Duodenal mucosa (tissue), 2 donors: ENCODE data around the gene TUBA3E.
"Not testable (repeated sequence)": the region's sequence is repeated elsewhere in the genome, so short reads cannot be mapped to it uniquely, and the experiment has no call there.

Experiments
- H3K27ac ChIP-seq: one replicate; pipeline ENCODE4 v1.7.0; 2013; ENCODE audit warnings: low read depth, low read length
- H3K27me3 ChIP-seq, 2 donors: one replicate each; pipeline ENCODE4 v1.7.0; 2013; ENCODE audit warnings: low read length in 2 of 2, control low read depth in 1 of 2; ENCODE audit not compliant: insufficient read depth in 2 of 2, control insufficient read depth in 1 of 2
- H3K36me3 ChIP-seq, 2 donors: one replicate each; pipeline ENCODE4 v1.7.0; 2013; ENCODE audit warnings: low read length in 2 of 2, control low read depth in 1 of 2; ENCODE audit not compliant: insufficient read depth in 2 of 2, control insufficient read depth in 1 of 2
- H3K4me1 ChIP-seq, 2 donors: one replicate each; pipeline ENCODE4 v1.7.0; 2013; ENCODE audit warnings: low read length in 2 of 2, control low read depth in 1 of 2; ENCODE audit not compliant: insufficient read depth in 2 of 2, control insufficient read depth in 1 of 2
- H3K4me3 ChIP-seq, 2 donors: one replicate each; pipeline ENCODE4 v1.7.0; 2013; ENCODE audit warnings: low read length in 2 of 2, low read depth in 1 of 2
- H3K9ac ChIP-seq, 2 donors: one replicate each; pipeline ENCODE4 v1.7.0; 2013; ENCODE audit warnings: low read length in 2 of 2, low read depth in 1 of 2
- H3K9me3 ChIP-seq, 2 donors: one replicate each; pipeline ENCODE4 v1.7.0; 2013; ENCODE audit warnings: low read length in 2 of 2, control low read depth in 1 of 2; ENCODE audit not compliant: control insufficient read depth in 1 of 2

TUBA3E gene

DNA sequence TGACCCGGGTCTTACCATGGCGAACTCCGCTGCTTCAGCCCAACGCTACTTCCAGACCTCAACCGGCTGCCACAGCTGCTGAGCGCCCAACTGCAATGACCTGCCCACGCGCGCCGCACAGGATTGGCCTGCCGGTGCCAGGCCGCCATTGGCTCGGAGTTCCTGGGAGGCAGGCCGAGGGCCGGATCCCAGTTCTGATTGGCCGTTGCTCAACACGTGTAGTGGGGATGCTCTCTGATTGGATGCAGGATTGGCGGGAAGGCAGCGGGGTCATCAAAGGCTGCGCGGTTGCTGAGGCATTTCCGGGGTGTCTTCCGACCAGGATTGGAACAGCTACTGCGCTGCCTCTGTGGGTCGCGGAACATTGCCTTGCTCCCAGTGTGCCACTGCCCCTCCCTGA is at the start of gene TUBA3E:
TUBA3E (minus strand) TSS at position 97 of the 400 bp plus-strand sequence; CDS start at position 18, 79 bp downstream.
- H3K9me3 ChIP-seq, result no peaks in the 10 kb centered on the region
- no peak within 1 kb of the TSS for H3K27ac ChIP-seq
- no peaks in the 10 kb centered on the region for H3K36me3 ChIP-seq
- no peak within 1 kb of the TSS for H3K4me3 ChIP-seq
- no peaks in the 10 kb centered on the region for H3K4me1 ChIP-seq
- H3K27me3 ChIP-seq, result no peaks in the 10 kb centered on the region
- H3K9ac ChIP-seq, result no peak within 1 kb of the TSS

DNA sequence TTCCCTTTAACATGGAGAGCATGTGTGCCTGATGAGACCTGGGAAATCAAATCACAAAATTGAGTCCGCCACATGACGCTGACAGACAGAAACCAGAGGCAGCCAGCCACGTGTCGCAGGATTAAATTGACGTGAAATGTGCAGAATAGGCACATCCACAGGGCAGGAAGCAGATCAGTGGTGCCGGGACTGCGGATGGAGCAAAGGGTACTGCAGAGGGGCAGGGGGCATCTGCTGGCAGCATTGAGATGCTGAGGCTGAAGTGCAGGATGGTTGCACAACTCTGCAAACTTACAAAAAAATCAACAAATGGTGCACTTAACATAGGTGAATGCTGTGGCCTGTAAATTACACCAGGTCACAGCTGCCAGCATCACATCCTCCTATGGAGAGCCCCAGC is 48.2 kb upstream of the TUBA3E start:
- Histone ChIP-seq H3K9ac (no peak overlapping the region), H3K9me3 (no peaks in the 10 kb centered on the region), H3K4me1 (no peaks in the 10 kb centered on the region), H3K4me3 (no peak overlapping the region), H3K27me3 (peaks cover 0 to 7% of the 10 kb centered on the region in 2 donors), H3K27ac (no peak overlapping the region), H3K36me3 (no peaks in the 10 kb centered on the region)

DNA sequence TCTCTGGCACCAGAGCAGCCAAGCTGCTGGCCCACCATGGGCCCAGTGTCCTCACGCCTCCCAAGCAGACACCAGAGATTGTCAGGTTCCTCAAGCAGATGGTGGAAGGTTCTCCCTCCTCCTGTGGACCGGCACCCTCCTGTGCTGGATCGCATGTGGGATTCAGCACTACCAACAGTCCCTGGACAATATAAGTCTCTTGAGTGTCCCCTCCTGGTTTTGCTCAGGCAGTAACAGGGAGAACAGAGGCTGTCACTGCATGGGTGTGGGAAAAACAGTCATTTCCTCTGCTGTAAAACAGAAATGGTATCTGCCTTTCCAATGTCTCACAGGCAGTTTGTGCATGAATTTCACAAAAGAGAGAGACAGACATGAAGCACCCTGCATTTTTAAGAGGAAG is 47.7 kb upstream of the TUBA3E start:
- Histone ChIP-seq H3K36me3 (no peaks in the 10 kb centered on the region), H3K27me3 (peaks cover 0 to 6% of the 10 kb centered on the region in 2 donors), H3K9me3 (no peaks in the 10 kb centered on the region), H3K4me3 (no peak overlapping the region), H3K9ac (no peak overlapping the region), H3K27ac (no peak overlapping the region), H3K4me1 (no peaks in the 10 kb centered on the region)

DNA sequence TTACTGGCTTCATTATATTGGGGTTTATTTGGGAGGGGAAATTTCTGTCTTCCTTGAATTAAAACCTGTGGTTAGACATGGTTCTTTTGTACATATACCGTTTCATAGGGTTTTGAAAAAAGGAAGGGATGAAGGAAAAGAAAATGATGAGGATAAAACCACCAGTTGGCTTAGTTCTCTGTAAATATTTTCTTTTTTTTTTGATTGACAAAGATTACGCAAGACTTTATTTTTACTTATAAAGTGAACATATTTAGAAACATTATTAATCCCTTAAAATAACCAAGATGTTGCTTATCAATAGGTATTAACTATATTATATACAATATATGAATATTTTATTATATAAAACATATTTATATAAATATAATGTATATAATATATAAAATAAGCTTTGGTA is 45.1 kb upstream of the TUBA3E start:
- Histone ChIP-seq H3K9me3 (no peaks in the 10 kb centered on the region), H3K27ac (no peak overlapping the region), H3K36me3 (no peaks in the 10 kb centered on the region), H3K4me1 (no peaks in the 10 kb centered on the region), H3K4me3 (no peak overlapping the region), H3K27me3 (peaks cover 0 to 4% of the 10 kb centered on the region in 2 donors), H3K9ac (no peak overlapping the region)

DNA sequence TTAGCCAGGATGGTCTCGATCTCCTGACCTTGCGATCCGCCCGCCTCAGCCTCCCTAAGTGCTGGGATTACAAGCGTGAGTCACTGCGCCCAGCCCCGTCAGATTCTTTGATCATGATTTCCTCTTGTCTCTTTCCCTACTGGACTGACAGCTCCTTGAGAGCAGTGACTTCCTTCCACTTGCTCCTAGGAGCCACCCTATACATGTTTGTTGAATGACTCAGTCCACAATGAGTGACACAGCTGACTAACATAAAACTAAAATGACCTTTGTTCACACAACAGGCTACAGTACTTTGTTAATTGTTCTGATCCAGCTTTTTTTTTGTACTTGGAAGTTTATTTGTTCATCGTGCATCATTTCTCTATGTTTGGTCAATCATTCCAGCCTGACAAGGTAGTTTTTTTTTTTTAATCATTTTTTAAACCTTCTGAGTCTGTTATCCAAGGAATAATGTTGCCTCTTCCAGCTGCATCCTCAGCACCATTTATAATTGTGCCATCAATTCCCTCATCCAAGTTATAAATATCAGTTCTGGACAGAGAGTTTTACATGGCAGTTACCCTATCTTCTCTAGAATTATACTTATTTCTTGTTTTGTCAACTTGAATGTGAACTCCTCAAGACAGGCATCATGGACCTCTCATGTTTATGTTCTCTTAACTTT is 42.9 kb upstream of the TUBA3E start:
- Histone ChIP-seq H3K4me1 (no peaks in the 10 kb centered on the region), H3K36me3 (no peaks in the 10 kb centered on the region), H3K9ac (no peak overlapping the region), H3K4me3 (no peak overlapping the region), H3K27me3 (no peaks in the 10 kb centered on the region), H3K27ac (no peak overlapping the region), H3K9me3 (no peaks in the 10 kb centered on the region)

DNA sequence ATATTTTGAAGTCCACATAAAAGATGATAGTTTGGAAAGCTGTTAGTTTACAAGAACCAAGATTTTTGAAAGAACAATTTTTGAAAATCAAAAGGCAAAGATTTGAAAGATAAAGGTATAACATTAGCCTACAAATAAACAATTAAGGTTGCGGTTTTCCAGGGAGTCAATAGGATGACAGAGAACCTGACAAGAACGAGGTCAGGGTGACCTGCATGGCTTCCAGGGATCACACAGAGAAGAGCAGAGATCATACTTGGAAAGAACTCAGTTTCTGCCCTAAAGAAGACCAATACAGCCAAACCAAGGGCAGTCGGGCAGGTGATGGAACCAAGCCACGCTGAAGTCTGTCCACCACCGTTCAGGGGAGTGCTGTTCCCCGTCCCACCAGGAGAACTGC is 41.3 kb upstream of the TUBA3E start:
- H3K9me3 ChIP-seq, H3K36me3 ChIP-seq, H3K4me1 ChIP-seq, H3K27ac ChIP-seq, H3K9ac ChIP-seq, H3K27me3 ChIP-seq, H3K4me3 ChIP-seq: not testable (repeated sequence)

DNA sequence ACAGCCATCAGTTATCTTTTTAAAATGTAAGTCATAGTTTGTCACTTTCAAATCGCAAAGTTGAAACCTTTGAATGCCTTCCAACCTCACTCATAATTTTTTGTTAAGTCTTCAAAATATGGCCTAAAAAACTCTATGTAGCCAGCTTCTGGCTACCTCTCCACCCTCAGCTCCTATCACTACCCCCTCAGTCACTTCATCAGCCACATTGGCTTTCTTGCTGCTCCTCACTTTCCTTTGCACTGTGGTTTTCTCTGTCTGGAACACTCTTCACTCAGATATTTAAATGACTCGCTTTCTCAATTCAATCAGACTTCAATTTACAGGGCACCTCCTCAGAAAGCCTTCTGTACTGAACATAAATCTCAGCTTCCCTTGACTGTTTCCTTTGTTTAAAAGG is 34.8 kb upstream of the TUBA3E start:
- not testable (repeated sequence) for H3K9me3 ChIP-seq, H3K36me3 ChIP-seq, H3K4me3 ChIP-seq, H3K27me3 ChIP-seq, H3K27ac ChIP-seq, H3K9ac ChIP-seq, H3K4me1 ChIP-seq

DNA sequence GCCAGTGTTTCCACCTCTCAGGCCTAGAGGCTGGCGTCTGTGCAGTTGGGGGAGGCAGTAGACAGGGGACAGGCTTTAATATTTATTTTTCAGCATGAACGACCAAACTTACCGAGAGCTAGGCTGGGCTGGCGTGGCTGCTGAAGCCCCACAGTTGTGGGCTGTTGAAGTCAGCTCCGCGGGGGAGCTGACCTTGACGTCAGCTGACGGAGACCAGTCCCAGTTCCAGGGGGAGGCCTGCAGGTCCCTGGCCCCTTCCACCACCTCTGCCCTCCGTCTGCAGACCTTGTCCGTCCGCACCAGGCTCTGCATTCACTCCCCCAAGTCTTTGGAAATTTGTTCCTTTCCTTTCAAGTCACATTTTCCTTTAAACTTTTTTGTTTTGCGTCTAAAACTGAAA is 33.4 kb upstream of the TUBA3E start:
- Histone ChIP-seq H3K9ac (no peak overlapping the region), H3K4me3 (no peak overlapping the region), H3K9me3 (no peaks in the 10 kb centered on the region), H3K27ac (no peak overlapping the region), H3K36me3 (no peaks in the 10 kb centered on the region), H3K4me1 (no peaks in the 10 kb centered on the region), H3K27me3 (no peaks in the 10 kb centered on the region)

DNA sequence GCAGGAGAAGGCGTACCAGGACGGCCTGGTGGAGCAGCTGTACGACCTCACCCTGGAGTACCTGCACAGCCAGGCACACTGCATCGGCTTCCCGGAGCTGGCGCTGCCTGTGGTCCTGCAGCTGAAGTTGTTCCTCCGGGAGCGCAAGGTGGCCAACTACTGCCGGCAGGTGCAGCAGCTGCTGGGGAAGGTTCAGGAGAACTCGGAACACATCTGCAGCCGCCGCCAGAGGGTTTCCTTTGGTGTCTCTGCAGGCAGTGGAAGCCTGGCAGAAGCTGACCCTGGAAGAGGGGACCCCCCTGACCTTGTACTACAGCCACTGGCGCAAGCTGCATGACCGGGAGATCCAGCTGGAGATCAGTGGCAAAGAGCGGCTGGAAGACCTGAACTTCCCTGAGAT is 32.7 kb upstream of the TUBA3E start:
- not testable (repeated sequence) for H3K27me3 ChIP-seq, H3K9ac ChIP-seq, H3K4me3 ChIP-seq, H3K27ac ChIP-seq, H3K4me1 ChIP-seq, H3K36me3 ChIP-seq, H3K9me3 ChIP-seq

DNA sequence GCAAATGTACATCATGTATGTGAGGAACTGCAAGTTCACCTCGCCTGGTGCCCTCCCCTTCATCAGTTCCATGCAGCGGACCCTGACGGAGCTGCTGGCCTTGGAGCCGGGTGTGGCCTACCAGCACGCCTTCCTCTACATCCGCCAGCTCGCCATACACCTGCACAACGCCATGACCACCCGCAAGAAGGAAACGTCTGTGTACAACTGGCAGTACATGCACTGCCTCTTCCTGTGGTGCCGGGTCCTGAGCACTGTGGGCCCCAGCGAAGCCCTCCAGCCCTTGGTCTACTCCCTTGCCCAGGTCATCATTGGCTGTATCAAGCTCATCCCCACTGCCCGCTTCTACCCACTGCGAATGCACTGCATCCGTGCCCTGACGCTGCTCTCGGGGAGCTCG is 32.1 kb upstream of the TUBA3E start:
- H3K4me3 ChIP-seq, result not testable (repeated sequence)

DNA sequence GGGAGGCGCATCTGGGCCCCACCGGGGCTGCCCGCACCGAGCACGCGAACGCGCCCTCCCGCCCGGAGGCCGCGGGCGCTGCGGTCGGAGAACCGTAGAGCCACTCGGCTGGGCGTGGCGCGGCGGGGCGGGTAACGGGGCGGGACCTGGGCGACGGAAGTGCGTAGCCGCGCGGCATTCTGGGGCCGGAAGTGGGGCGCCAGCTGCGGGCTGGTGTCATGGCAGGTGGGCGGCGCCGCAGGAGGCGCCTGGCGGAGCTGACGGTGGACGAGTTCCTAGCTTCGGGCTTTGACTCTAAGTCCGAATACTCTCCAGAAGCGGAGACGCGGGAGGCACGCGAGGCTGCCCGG is 30.9 kb upstream of the TUBA3E start:
- H3K9ac ChIP-seq, H3K4me1 ChIP-seq, H3K36me3 ChIP-seq, H3K27ac ChIP-seq, H3K27me3 ChIP-seq, H3K9me3 ChIP-seq, H3K4me3 ChIP-seq: not testable (repeated sequence)

More for the DNA sequence above, 32.1 kb upstream of the TUBA3E start:
- H3K4me1 ChIP-seq, H3K9ac ChIP-seq, H3K27me3 ChIP-seq, H3K36me3 ChIP-seq, H3K27ac ChIP-seq, H3K9me3 ChIP-seq: not testable (repeated sequence)
